NCI-H128 (cell line): ENCODE data around the gene PARN.

Experiments
- DNase-seq: peaks from one replicate; lab custom pipeline; 2025; ENCODE audit not compliant: unreplicated experiment; lab: John Stamatoyannopoulos, UW

The PARN gene

GRCh38 chr16:14531101-14531500, 99.0 kb downstream of the PARN start:
- no peak for DNase-seq

GRCh38 chr16:14530046-14530445, 100.0 kb downstream of the PARN start:
- no peak for DNase-seq

GRCh38 chr16:14529010-14529669, 100.9 kb downstream of the PARN start:
- peak; percentile 49 for DNase-seq

GRCh38 chr16:14528306-14528705, 101.8 kb downstream of the PARN start:
- no peak for DNase-seq

GRCh38 chr16:14527411-14528044, 102.5 kb downstream of the PARN start:
- DNase-seq, result no peak

- DNase-seq, result no peak
Observed at GRCh38 chr16:14525596-14525995, 104.5 kb downstream of the PARN start.

GRCh38 chr16:14524979-14525378, 105.1 kb downstream of the PARN start:
- DNase-seq, result no peak

- no peak for DNase-seq
Observed at GRCh38 chr16:14523632-14524031, 106.4 kb downstream of the PARN start.

GRCh38 chr16:14522671-14523070, 107.4 kb downstream of the PARN start:
- DNase-seq, result no peak

- no peak for DNase-seq
Observed at GRCh38 chr16:14520753-14521152, 109.3 kb downstream of the PARN start.

- no peak for DNase-seq
Observed at GRCh38 chr16:14514967-14515366, 115.1 kb downstream of the PARN start.

GRCh38 chr16:14513389-14514107, 116.5 kb downstream of the PARN start:
- no peak for DNase-seq

- DNase-seq, result no peak
Observed at GRCh38 chr16:14511800-14512135, 118.3 kb downstream of the PARN start.

GRCh38 chr16:14510939-14511799, 118.9 kb downstream of the PARN start:
- DNase-seq, result no peak

GRCh38 chr16:14510581-14510938, 119.5 kb downstream of the PARN start:
- no peak for DNase-seq

- DNase-seq, result no peak
Observed at GRCh38 chr16:14509675-14510132, 120.4 kb downstream of the PARN start.

GRCh38 chr16:14509055-14509454, 121.0 kb downstream of the PARN start:
- no peak for DNase-seq

GRCh38 chr16:14505846-14506245, 124.2 kb downstream of the PARN start:
- DNase-seq, result no peak

GRCh38 chr16:14502932-14503741, 126.9 kb downstream of the PARN start:
- DNase-seq, result no peak

- no peak for DNase-seq
Observed at GRCh38 chr16:14502256-14502875, 127.7 kb downstream of the PARN start.
